GM21737 (cell line): ENCODE data around the gene ANKIB1.
"Not testable (repeated sequence)": the region's sequence is repeated elsewhere in the genome, so short reads cannot be mapped to it uniquely, and the experiment has no call there.

Experiments
- ATAC-seq: cut with Tn5 transposase; IDR thresholded peaks from one replicate; pipeline ENCODE4 v1.9.1; 2021; ENCODE audit warnings: mild to moderate bottlenecking, moderate library complexity; ENCODE audit not compliant: unreplicated experiment

Gene ANKIB1

DNA sequence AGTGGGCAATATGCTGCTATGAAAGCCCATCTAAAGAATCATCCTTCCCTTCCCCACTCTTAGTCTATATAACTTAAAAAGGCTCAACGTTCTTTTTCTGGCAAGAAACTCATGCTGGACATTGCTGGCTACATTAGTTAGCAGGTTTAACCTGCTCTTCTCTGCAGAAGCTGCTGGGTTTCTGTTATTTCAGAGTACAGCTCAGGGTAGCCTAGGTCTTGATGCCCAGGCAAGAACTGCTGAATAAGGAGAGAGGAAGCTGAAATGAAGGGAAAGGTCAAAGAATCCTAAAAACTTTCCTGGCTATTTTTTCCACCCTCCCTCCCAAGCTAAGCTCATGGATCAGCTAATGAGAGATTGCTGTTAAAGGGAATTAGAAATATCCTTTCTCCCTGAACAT is 79.4 kb downstream of the ANKIB1 start:
- ATAC-seq, result no peak

GRCh38 chr7:92325858-92326257 is 80.1 kb downstream of the ANKIB1 start:
- ATAC-seq, result no peak

GRCh38 chr7:92330835-92331438 is 85.2 kb downstream of the ANKIB1 start:
- no peak for ATAC-seq

DNA sequence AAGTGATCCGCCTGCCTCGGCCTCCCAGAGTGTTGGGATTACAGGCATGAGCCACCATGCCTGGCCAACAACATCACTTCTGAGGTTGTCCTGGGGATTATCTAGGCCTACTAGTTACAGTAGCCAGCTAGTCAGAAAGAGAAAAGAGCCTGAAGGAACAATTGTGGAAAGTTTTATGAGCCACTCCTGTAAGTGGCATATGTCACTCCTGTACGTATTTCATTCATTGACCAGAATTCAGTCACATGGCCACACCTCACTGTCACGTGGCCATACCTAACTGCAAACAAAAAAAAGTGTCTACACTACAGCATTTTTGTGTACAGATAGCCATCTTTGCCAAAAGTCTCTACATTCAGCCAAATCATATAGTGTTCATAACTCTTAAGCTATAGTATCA is 85.7 kb downstream of the ANKIB1 start:
- no peak for ATAC-seq

DNA sequence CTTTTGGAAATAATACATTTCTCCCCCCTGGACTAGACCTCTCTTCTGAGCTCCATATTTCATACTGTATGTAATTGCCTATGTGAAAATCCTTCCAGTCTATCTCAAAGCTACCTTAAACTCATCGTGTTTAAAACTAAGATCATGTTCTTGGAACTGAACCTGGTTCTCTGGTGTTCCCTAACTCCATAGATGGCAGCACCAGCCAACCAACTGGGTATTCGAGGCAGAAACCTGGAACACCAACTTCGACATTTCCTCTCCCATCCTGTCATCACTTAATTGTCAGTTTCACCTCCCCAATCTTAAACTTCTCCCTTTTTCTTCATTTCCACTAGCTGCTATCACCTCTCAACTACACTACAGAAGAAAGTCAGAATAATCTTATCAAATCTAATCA is 87.0 kb downstream of the ANKIB1 start:
- ATAC-seq, result no peak

DNA sequence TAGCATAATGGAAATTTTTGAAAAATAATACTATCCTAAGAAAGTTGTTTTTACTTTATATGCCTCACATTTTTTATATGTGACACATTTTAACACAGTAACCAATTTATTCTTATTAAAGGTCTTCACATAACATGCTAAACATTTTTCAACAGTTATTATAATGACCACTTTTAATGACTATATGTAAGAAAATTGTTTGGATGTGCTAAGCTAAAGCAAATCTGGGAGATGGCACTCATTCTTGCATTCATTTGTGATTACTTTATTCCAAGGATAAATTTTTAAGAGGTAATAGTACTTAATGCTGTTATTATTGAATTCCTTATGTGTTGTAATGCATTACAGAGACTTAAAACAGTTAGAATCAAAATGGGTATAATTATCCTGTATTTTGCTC is 88.1 kb downstream of the ANKIB1 start:
- ATAC-seq, result no peak

DNA sequence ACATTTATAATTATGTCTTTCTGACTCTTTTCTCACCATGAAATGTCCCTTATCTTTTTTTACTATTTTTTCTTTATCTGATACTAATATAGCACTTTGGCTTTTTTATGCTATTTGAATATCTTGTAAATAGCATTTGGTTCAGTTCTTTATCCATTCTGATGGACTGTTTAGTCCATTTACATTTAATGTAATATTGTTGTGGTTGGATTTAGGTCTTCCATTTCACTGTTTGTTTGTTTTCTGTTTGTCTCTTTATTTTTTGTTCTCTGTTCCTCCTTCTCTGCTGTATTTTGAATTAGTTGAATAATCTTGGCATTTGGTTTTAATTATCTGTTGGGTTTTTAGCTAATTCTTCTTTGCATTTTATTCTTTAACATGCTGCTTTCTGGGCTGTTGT is 89.8 kb downstream of the ANKIB1 start:
- ATAC-seq, result no peak

GRCh38 chr7:92336662-92337340 is 91.0 kb downstream of the ANKIB1 start:
- ATAC-seq, result no peak

- no peak for ATAC-seq
Measured at GRCh38 chr7:92340016-92340415, 94.2 kb downstream of the ANKIB1 start.

GRCh38 chr7:92343714-92344113 is 97.9 kb downstream of the ANKIB1 start:
- no peak for ATAC-seq

DNA sequence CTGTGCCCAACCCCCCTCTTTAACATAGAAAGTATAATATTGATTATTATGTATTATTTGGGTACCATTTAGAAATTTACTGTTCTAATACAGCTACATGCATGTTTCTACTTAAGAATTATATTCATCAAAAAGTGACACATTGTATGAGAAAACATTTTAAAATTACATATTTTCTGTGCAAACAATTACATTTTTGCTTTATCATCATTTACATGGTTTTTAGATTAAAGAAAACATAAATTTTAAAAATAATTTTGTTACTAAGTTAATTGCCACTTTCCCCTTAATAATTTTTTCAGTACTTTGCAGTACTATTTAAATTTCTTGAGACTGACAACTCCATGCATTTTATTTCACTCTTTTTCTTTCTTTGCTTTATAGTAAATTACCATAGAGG is 106.2 kb downstream of the ANKIB1 start:
- ATAC-seq, result no peak

DNA sequence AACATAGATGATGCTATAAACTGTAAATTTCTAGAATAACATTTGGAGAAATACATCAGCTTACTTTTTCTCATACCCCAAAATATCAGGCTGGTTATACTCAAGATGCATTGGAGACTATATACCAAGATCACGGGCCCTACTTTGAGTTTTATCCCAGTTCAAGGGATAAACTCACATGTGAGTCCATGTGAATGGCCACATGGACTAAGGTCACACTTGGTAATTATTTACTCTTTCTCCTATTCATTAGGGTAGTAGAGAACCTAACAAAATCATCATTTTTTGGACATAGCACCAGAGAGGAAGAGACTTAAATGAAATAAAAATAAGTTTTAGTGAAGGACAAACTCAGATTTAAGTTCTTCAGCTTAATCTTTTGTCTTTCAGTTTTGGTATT is 108.4 kb downstream of the ANKIB1 start:
- ATAC-seq, result no peak

DNA sequence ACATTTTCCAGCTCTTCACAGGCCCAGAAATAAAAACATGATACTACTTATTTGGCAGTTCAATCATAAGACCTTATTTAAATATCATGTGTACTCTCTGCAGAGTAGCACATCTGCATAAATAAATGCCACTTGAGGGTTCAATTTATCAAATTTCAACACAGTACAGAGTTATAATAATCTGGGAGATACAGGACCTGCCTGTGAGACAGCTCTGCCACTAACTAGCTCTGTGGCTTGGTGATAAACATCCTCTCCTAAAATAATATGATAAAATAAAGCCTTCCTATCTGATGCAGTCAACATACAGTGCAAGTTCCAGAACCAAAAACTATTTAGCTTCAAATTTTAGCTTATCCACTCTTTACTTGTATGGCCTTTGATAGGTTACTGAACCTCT is 110.6 kb downstream of the ANKIB1 start:
- no peak for ATAC-seq

GRCh38 chr7:92357260-92357659 is 111.5 kb downstream of the ANKIB1 start:
- no peak for ATAC-seq

DNA sequence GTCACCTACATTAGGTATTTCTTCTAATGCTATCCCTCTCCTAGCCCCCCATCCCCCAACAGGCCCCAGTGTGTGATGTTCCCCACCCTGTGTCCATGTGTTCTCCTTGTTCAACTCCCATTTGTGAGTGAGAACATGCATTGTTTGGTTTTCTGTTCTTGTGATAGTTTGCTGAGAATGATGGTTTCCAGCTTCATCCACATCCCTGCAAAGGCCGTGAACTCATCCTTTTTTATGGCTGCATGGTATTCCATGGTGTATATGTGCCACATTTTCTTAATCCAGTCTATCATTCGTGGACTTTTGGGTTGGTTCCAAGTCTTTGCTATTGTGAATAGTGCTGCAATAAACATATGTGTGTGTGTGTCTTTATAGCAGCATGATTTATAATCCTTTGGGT is 113.4 kb downstream of the ANKIB1 start:
- not testable (repeated sequence) for ATAC-seq

DNA sequence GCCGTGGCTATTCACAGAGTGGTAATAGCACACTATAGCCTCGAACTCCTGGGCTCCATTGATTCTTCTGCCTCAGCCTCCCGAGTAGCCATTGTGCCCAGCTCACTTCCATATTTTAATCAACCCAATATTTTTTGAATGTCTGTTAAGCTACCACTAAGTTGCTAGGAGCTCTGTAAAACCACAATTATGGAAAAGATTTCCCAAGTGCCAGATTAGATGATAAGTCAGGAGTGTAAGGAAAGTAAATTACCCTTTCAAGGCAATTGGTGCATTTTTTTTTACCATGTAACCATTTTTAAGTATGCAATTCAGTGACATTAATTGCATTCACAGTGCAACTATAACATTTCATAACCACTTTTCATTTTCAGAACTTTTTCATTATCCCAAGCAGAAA is 114.0 kb downstream of the ANKIB1 start:
- ATAC-seq, result no peak

- ATAC-seq, result no peak
Measured at GRCh38 chr7:92360387-92360786, 114.6 kb downstream of the ANKIB1 start.

DNA sequence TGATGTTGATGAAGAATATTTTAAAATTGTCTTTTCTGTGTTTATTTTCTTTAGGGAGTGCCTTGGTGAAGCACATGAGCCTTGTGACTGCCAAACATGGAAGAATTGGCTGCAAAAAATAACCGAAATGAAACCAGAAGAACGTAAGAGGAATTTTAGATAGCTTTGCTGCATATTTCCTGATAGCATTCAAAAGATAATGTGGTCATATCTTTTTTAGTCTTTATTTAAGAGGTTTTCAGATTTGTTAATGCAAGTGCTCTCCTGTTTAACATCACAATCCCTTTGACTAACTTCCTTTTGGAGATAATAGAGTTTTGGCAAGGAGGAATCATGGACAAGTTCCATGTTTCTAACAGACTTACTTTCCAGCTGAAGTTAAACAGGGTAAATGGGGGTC is 116.4 kb downstream of the ANKIB1 start:
- ATAC-seq, result no peak

- no peak for ATAC-seq
Measured at GRCh38 chr7:92366730-92367129, 121.0 kb downstream of the ANKIB1 start.

DNA sequence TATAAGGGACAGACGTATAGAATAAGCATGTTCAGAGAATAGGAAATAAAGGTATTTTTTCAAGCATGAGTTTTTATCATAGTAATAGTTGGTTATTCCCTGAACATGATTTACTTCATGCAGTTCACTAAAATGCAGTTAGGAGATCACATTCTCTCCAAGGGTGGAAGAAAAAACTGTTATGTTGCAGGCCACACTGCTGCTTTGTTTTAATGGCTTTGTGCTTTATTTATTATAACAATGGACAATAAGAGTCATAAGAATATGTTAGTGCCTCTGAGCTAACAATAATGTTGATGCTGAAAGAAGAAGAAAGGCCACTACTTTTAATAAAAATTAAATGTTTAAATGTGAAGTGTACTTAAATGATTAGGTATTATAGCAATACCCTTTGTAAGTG is 123.0 kb downstream of the ANKIB1 start:
- no peak for ATAC-seq

- no peak for ATAC-seq
Measured at GRCh38 chr7:92375013-92375412, 129.2 kb downstream of the ANKIB1 start.

DNA sequence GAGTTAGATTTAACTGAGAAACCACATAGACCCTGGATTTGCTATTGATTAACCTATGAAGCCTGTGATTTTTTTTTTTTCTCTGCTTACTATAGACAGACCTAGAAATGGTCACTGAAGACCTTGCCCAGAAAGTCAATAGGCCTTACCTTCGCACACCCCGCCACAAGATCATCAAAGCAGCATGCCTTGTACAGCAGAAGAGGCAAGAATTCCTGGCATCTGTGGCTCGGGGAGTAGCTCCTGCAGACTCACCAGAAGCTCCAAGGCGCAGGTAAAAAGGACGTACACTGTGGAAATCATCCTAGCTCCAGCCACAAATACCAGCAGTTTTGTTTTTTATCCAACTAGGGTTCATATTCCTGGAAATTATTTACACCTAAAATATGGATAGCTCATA is 145.3 kb downstream of the ANKIB1 start:
- no peak for ATAC-seq

GRCh38 chr7:92397542-92397941 is 151.8 kb downstream of the ANKIB1 start:
- ATAC-seq, result no peak
